CD4-positive, alpha-beta memory T cell (primary cell): ENCODE data around the gene NPVF. TPM values are rescaled to one million over a fixed set of nuclear protein-coding genes. Genes with fewer than 3 reads are reported as not detected.

Experiments
- CTCF ChIA-PET: fragments of 350-600 bp; sonication (Branson Sonifier 250); formaldehyde crosslinking; loops from one replicate; lab custom pipeline; 2021; ENCODE audit warnings: inconsistent platforms; ENCODE audit not compliant: partially characterized antibody; lab: Charles Lee
- POLR2A ChIA-PET: fragments of 350-600 bp; sonication (Branson Sonifier 250); formaldehyde crosslinking; loops from one replicate; lab custom pipeline; 2021; ENCODE audit not compliant: partially characterized antibody; lab: Charles Lee
- DNase-seq, 5 donors: peaks; one replicate each; pipeline versions ENCODE4 v3.0.0 to v3.0.0-alpha.2; 2020 to 2022; ENCODE audit warnings: mixed read lengths in 1 of 5
- H3K27ac ChIP-seq: one replicate; pipeline ENCODE4 v1.7.0; 2013; ENCODE audit warnings: low read depth, low read length
- H3K27me3 ChIP-seq: 2 replicates; pipeline ENCODE4 v1.7.0; 2013; ENCODE audit warnings: mild to moderate bottlenecking, low read length, moderate library complexity; ENCODE audit not compliant: insufficient read depth
- H3K36me3 ChIP-seq: 2 replicates; pipeline ENCODE4 v1.7.0; 2013; ENCODE audit warnings: mild to moderate bottlenecking, low read length, moderate library complexity; ENCODE audit not compliant: insufficient read depth
- H3K4me1 ChIP-seq: 2 replicates; pipeline ENCODE4 v1.7.0; 2013; ENCODE audit warnings: mild to moderate bottlenecking, low read length, moderate library complexity; ENCODE audit not compliant: insufficient read depth
- H3K4me3 ChIP-seq, 2 donors: one replicate each; pipeline ENCODE4 v1.7.0; 2013; ENCODE audit warnings: low read length in 2 of 2, mild to moderate bottlenecking in 1 of 2
- H3K9me3 ChIP-seq, 2 donors: one replicate each; pipeline ENCODE4 v1.7.0; 2013; ENCODE audit warnings: low read length in 2 of 2, control low read depth in 1 of 2; ENCODE audit not compliant: control insufficient read depth in 1 of 2
- H3K27ac Mint-ChIP-seq, 7 donors: one replicate each; pipeline ENCODE4 v1.8.0; 2020 to 2021; ENCODE audit warnings: mixed read lengths in 7 of 7, mild to moderate bottlenecking in 6 of 7, inconsistent platforms in 3 of 7, moderate library complexity in 3 of 7
- H3K27me3 Mint-ChIP-seq, 2 donors: one replicate each; pipeline ENCODE4 v1.8.0; 2020 to 2021; ENCODE audit warnings: mixed read lengths in 2 of 2
- H3K36me3 Mint-ChIP-seq, 2 donors: one replicate each; pipeline ENCODE4 v1.8.0; 2020 to 2021; ENCODE audit warnings: mixed read lengths in 2 of 2, inconsistent platforms in 1 of 2, mild to moderate bottlenecking in 1 of 2
- H3K4me1 Mint-ChIP-seq, 4 donors: one replicate each; pipeline ENCODE4 v1.8.0; 2020 to 2021; ENCODE audit warnings: mixed read lengths in 4 of 4, mild to moderate bottlenecking in 1 of 4
- H3K4me3 Mint-ChIP-seq, 8 donors: one replicate each; pipeline ENCODE4 v1.8.0; 2020 to 2021; ENCODE audit warnings: mixed read lengths in 8 of 8, mild to moderate bottlenecking in 7 of 8, moderate library complexity in 6 of 8, inconsistent platforms in 3 of 8
- H3K9me3 Mint-ChIP-seq, 8 donors: one replicate each; pipeline ENCODE4 v1.8.0; 2020 to 2021; ENCODE audit warnings: mixed read lengths in 8 of 8, mild to moderate bottlenecking in 5 of 8, inconsistent platforms in 3 of 8, moderate library complexity in 1 of 8
- intact Hi-C: fragments of 100-400 bp; cut with micrococcal nuclease; formaldehyde crosslinking; loops from one replicate; pipeline ENCODE4 v1.15.1; 2023
- polyA plus RNA-seq, 2 donors: library from polyadenylated mRNA; unstranded; fragments of 300-500 nt; fragmentation: Illumina TruSeq; gene quantifications; one replicate each; pipeline ENCODE4 v1.2.3, GENCODE V29; 2021
- total RNA-seq, 2 experiments: library from RNA; stranded (reverse); gene quantifications; one replicate each; pipeline ENCODE4 v1.2.3, GENCODE V29; 2021

The NPVF gene
- total and polyA plus RNA-seq, 4 experiments from 2014 or later, result not detected

DNA sequence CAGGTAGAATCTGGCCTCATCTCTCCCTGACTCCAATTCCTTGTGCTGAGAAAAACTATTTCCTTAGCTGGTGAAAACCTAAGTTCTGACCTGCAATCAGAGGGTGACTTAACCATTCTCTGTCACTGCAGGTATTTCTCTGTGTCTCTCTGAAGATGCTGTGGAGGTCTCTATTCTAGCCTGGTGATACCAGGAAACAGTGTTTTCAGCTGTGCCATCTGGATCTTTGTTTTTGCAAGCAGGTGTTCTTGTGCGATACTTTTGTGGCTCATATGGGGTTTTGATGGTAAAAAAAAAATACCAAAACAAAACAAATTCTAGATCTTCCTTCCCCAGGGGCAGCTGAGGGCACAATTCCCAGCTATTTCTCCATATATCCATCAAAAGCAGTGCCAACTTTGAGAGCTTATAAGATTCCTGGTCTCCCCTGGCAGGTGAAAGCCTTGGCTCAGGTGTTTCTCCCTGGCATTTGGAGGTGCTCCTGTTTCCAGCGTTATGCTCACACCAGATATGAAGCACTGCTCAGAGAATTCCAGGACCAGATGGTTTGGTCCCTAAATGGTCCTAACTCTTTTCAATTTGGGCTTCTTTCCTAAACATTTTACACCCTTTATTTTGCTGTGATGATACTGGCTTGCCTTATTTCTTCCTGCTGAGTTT lies 9.9 kb upstream of the NPVF start:
- Histone ChIP-seq H3K4me1 (no peaks in the 10 kb centered on the region), H3K4me3 (no peak overlapping the region), H3K9me3 (no peaks in the 10 kb centered on the region), H3K27me3 (no peaks in the 10 kb centered on the region), H3K36me3 (no peaks in the 10 kb centered on the region), H3K27ac (no peak overlapping the region)
- H3K27me3 Mint-ChIP-seq, result peaks cover 15 to 18% of the 10 kb centered on the region in 2 donors
- intact Hi-C loops, result no loop called here
- H3K27ac Mint-ChIP-seq, result no peak overlapping the region
- H3K9me3 Mint-ChIP-seq, result no peaks in the 10 kb centered on the region
- DNase-seq, result no peak
- H3K36me3 Mint-ChIP-seq, result no peaks in the 10 kb centered on the region
- ChIA-PET CTCF (no interaction called here), POLR2A (no interaction called here)
- H3K4me3 Mint-ChIP-seq, result no peak overlapping the region
- H3K4me1 Mint-ChIP-seq, result no peaks in the 10 kb centered on the region

DNA sequence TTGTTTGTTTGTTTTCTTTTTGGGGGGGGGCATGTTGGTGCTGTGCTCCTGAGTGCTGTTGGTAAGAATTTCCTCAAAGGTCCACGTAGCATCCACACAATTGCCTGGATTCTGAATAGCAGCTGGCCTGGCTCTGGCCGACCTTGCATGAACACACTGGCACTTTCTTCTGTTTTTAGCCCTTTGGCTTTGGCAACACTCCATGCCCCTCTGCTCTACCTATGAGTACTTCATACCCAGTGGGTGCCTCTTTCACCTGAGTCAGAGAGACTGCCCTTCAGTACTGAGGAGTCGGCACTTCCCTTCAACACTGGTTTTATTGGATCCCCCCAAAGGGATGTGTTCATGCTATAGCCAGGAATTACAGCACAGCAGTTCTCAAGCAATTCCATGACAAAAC lies 7.2 kb upstream of the NPVF start:
- peaks cover 24 to 25% of the 10 kb centered on the region in 2 donors for H3K27me3 Mint-ChIP-seq
- Histone ChIP-seq H3K36me3 (no peaks in the 10 kb centered on the region), H3K9me3 (no peaks in the 10 kb centered on the region), H3K27me3 (no peaks in the 10 kb centered on the region), H3K27ac (no peak overlapping the region), H3K4me1 (no peaks in the 10 kb centered on the region), H3K4me3 (no peak overlapping the region)
- intact Hi-C loops, result no loop called here
- H3K27ac Mint-ChIP-seq, result no peak overlapping the region
- H3K4me1 Mint-ChIP-seq, result no peaks in the 10 kb centered on the region
- H3K9me3 Mint-ChIP-seq, result peaks cover 0 to 10% (median 1%) of the 10 kb centered on the region in 8 donors
- DNase-seq, result no peak
- ChIA-PET POLR2A (no interaction called here), CTCF (interaction anchor here (0.9 kb wide), 1 partner anchor 20 kb away, joined by 3 read pairs; no protein-coding TSS in a partner anchor)
- no peaks in the 10 kb centered on the region for H3K36me3 Mint-ChIP-seq
- no peak overlapping the region for H3K4me3 Mint-ChIP-seq

DNA sequence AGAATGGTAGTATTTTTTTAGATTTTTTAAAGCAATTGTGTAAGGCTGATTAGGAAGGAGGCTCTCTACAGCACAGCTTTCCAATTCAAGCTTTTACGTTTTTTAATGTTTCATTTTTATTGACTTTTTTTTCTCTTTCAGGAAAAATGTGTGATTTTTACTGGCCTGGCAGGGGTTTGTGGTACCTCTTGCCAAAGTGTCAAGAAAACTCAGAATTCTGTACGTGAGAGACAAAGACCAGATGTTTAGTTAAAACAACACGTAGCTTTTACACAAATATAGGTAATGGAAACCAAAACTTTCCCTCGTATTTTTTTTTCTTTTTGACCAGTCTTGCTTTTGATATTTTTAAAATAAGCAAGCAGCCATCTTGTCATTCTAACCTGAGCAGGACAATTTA lies 6.0 kb upstream of the NPVF start:
- no peaks in the 10 kb centered on the region for H3K36me3 Mint-ChIP-seq
- POLR2A ChIA-PET, result no interaction called here

DNA sequence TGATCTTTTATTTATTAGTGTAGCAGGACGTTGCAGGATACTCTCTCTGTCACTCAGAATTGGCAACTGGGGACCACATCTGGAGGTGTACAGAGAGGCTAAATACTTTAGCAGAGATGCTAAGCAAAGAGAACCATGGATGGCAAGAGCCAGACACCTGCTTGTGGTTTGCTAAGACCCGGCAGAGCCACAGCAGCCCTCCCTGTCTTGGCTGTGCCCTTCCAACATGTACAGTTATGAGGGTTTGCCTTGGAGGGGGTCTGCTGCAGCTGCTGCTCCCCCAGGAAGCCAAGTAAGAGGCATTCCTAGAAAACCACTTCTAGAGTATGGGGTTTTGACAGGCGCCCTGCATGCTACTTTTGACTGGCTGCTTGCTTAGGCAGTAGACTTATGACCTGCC lies 5.1 kb downstream of the NPVF start:
- H3K9me3 Mint-ChIP-seq, result peaks cover 0 to 1% (median 0%) of the 10 kb centered on the region in 8 donors
- DNase-seq, result no peak
- ChIA-PET POLR2A (no interaction called here), CTCF (no interaction called here)
- Histone ChIP-seq H3K27me3 (no peaks in the 10 kb centered on the region), H3K4me3 (no peak overlapping the region), H3K27ac (no peak overlapping the region), H3K4me1 (no peaks in the 10 kb centered on the region), H3K36me3 (no peaks in the 10 kb centered on the region), H3K9me3 (no peaks in the 10 kb centered on the region)
- intact Hi-C loops, result no loop called here
- H3K27me3 Mint-ChIP-seq, result peaks cover 19 to 28% of the 10 kb centered on the region in 2 donors
- H3K4me3 Mint-ChIP-seq, result no peak overlapping the region
- H3K36me3 Mint-ChIP-seq, result no peaks in the 10 kb centered on the region
- no peak overlapping the region for H3K27ac Mint-ChIP-seq
- H3K4me1 Mint-ChIP-seq, result no peaks in the 10 kb centered on the region

More for the DNA sequence above, 6.0 kb upstream of the NPVF start:
- H3K27me3 Mint-ChIP-seq, result peaks cover 24 to 27% of the 10 kb centered on the region in 2 donors
- H3K9me3 Mint-ChIP-seq, result peaks cover 0 to 10% (median 1%) of the 10 kb centered on the region in 8 donors
- H3K27ac ChIP-seq, result no peak overlapping the region
- no peaks in the 10 kb centered on the region for H3K36me3 ChIP-seq
- H3K27me3 ChIP-seq, result no peaks in the 10 kb centered on the region
- H3K4me3 Mint-ChIP-seq, result no peak overlapping the region
- intact Hi-C loops, result no loop called here
- no peak for DNase-seq
- no peaks in the 10 kb centered on the region for H3K9me3 ChIP-seq
- H3K27ac Mint-ChIP-seq, result no peak overlapping the region
- no peaks in the 10 kb centered on the region for H3K4me1 ChIP-seq
- H3K4me3 ChIP-seq, result no peak overlapping the region
- H3K4me1 Mint-ChIP-seq, result no peaks in the 10 kb centered on the region
- CTCF ChIA-PET, result no interaction called here

DNA sequence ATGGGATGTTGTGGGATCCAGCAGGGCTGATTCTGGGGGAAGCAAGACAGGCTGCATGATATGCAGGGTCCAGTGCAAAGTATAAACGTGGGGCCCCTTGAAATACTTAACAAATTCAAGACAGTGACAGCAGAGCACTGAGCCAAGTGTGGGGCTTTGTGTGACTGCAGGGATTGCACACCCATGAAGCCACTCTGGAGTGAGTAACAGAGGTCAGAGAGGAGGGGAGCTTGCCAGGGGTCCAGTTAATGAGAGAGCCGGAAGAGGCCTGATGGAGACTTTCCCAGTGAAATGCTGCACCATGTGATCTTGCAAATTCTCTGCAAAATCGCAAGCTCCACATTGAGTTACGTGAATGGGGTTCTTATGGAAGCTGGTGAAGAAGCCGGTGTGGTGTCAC lies 5.6 kb downstream of the NPVF start:
- Mint-ChIP-seq H3K27ac (no peak overlapping the region), H3K36me3 (no peaks in the 10 kb centered on the region), H3K27me3 (peaks cover 19 to 29% of the 10 kb centered on the region in 2 donors), H3K9me3 (peaks cover 0 to 1% (median 0%) of the 10 kb centered on the region in 8 donors), H3K4me1 (no peaks in the 10 kb centered on the region), H3K4me3 (no peak overlapping the region)
- Histone ChIP-seq H3K27me3 (no peaks in the 10 kb centered on the region), H3K36me3 (no peaks in the 10 kb centered on the region), H3K4me1 (no peaks in the 10 kb centered on the region), H3K4me3 (no peak overlapping the region), H3K27ac (no peak overlapping the region), H3K9me3 (no peaks in the 10 kb centered on the region)
- CTCF ChIA-PET, result no interaction called here
- POLR2A ChIA-PET, result no interaction called here
- intact Hi-C loops, result no loop called here
- DNase-seq, result no peak

DNA sequence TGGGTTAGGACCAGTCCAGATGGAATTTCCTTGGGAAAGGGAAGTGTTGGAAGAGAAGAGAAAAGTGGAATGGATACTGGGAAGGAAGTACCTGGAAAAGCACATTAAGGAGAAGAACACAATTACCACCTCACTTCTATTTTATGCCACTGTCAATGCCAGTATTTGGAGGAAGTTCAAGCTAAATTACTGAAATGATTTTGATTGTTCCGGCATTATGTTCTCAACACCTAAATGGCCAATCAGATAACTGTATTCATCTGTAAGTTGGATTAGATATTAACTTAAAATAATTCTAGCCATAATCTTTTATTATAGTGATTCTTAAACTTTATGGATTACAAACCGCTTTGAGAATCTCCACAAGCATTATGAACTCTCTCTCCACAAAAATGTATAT lies 7.3 kb downstream of the NPVF start:
- H3K27ac ChIP-seq, result no peak overlapping the region
- ChIA-PET CTCF (no interaction called here), POLR2A (no interaction called here)
- Mint-ChIP-seq H3K27me3 (peaks cover 18 to 27% of the 10 kb centered on the region in 2 donors), H3K4me1 (no peaks in the 10 kb centered on the region), H3K27ac (no peak overlapping the region), H3K9me3 (peaks cover 0 to 1% (median 0%) of the 10 kb centered on the region in 8 donors), H3K4me3 (no peak overlapping the region), H3K36me3 (no peaks in the 10 kb centered on the region)
- no peaks in the 10 kb centered on the region for H3K27me3 ChIP-seq
- no peaks in the 10 kb centered on the region for H3K4me1 ChIP-seq
- H3K36me3 ChIP-seq, result no peaks in the 10 kb centered on the region
- no peak overlapping the region for H3K4me3 ChIP-seq
- intact Hi-C loops, result no loop called here
- no peak for DNase-seq
- H3K9me3 ChIP-seq, result no peaks in the 10 kb centered on the region

DNA sequence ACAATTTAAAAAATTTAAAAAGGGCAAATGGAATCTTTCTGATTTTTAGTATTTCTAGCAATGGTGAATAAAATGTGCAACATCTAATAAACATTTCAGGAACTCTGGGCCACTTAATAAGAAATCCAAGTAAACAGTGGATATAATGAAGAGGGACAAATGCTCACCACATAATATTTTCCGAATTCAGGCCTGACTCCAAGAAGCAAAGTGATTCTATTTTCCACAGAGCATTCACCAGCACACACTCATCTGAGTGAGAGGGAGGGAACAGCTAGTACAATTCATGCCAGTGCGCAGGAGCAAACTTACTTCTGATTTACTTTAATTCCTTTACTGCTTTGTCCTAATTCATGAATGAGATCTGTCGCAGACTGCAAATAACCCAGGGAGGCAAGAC lies 10.1 kb downstream of the NPVF start:
- Histone ChIP-seq H3K27me3 (no peaks in the 10 kb centered on the region), H3K4me1 (no peaks in the 10 kb centered on the region), H3K27ac (no peak overlapping the region), H3K4me3 (no peak overlapping the region), H3K9me3 (no peaks in the 10 kb centered on the region), H3K36me3 (no peaks in the 10 kb centered on the region)
- H3K4me1 Mint-ChIP-seq, result no peaks in the 10 kb centered on the region
- H3K9me3 Mint-ChIP-seq, result no peaks in the 10 kb centered on the region
- ChIA-PET CTCF (interaction anchor here (0.9 to 1.4 kb wide), 2 partner anchors 10 to 42 kb away, joined by 3 to 4 read pairs; partner anchors contain the start of gene NPVF), POLR2A (no interaction called here)
- intact Hi-C loops, result no loop called here
- no peaks in the 10 kb centered on the region for H3K36me3 Mint-ChIP-seq
- H3K27me3 Mint-ChIP-seq, result peaks cover 19 to 30% of the 10 kb centered on the region in 2 donors
- DNase-seq, result no peak
- H3K27ac Mint-ChIP-seq, result no peak overlapping the region
- H3K4me3 Mint-ChIP-seq, result no peak overlapping the region
